Esophagus squamous epithelium (tissue), 5 donors: ENCODE measurements around the gene DUSP18. TPM values are rescaled to one million over a fixed set of nuclear protein-coding genes. Genes with fewer than 3 reads are reported as not detected.

ENCODE experiments used
- DNase-seq: peaks from one replicate; lab custom pipeline; 2025; lab: John Stamatoyannopoulos, UW
- H3K27ac ChIP-seq, 4 donors: fragments of 200-600 bp; sonication (generic); one replicate each; pipeline ENCODE4 v1.5.1; 2016 to 2019; ENCODE audit warnings: mild to moderate bottlenecking in 1 of 4
- H3K27me3 ChIP-seq, 4 donors: fragments of 200-600 bp; sonication (generic); 1 replicate in 3 of 4; 2 replicates in 1 of 4; pipeline versions ENCODE4 v1.5.1 to v1.6.0; 2017 to 2021; ENCODE audit warnings: antibody characterized with exemption in 1 of 4
- H3K36me3 ChIP-seq, 3 donors: fragments of 200-600 bp; sonication (generic); one replicate each; pipeline ENCODE4 v1.5.1; 2016 to 2019
- H3K4me1 ChIP-seq, 3 donors: fragments of 200-600 bp; sonication (generic); one replicate each; pipeline ENCODE4 v1.5.1; 2017 to 2019
- H3K4me3 ChIP-seq, 4 donors: fragments of 200-600 bp; sonication (generic); 1 replicate in 3 of 4; 2 replicates in 1 of 4; pipeline ENCODE4 v1.5.1; 2016 to 2019; ENCODE audit warnings: mild to moderate bottlenecking in 2 of 4, moderate library complexity in 1 of 4
- H3K9me3 ChIP-seq, 3 donors: fragments of 200-600 bp; sonication (generic); one replicate each; pipeline ENCODE4 v1.5.1; 2016 to 2019
- CTCF ChIP-seq, 6 experiments: fragments of 450-650 bp in 4 of 6; fragments of 200-600 bp in 2 of 6; sonication (generic) in 2 of 6; IDR thresholded peaks; one replicate each; pipeline ENCODE4 v1.5.1; 2016 to 2019; ENCODE audit warnings: antibody characterized with exemption in 6 of 6, mild to moderate bottlenecking in 4 of 6, moderate library complexity in 4 of 6
- POLR2A ChIP-seq, 4 donors: fragments of 450-650 bp; IDR thresholded peaks; one replicate each; pipeline ENCODE4 v1.6.1; 2017; ENCODE audit warnings: antibody characterized with exemption in 4 of 4, mild to moderate bottlenecking in 4 of 4, moderate library complexity in 3 of 4
- WGBS, 2 donors: methylation state at CpG; one replicate each; pipeline ENCODE4 v1.1.5; 2018; 5-methylcytosine and 5-hydroxymethylcytosine counted together
- intact Hi-C: fragments of 100-400 bp; cut with DNase I; formaldehyde crosslinking; loops from one replicate; pipeline ENCODE4 v1.15.0; 2022
- total RNA-seq, 4 donors: library from RNA; depleted of rRNA; stranded (reverse); fragments of >200 nt; gene quantifications; one replicate each; pipeline ENCODE4 v1.1.0, GENCODE V29; 2016
- donor health status: DM: yes; HTN: yes; CAD: no.

Gene DUSP18
- total RNA-seq, 4 donors from 2014 or later = 6.1 to 13.0 (median 8.6) TPM

GRCh38 chr22:30704978-30705377 is 37.3 kb upstream of the DUSP18 start:
- DNase-seq = no peak
- H3K27ac ChIP-seq = no peak overlapping the region
- 92 to 95% methylated on average over 4 to 5 of the region's 5 CpGs for WGBS, 2 donors

GRCh38 chr22:30702856-30703255 is 35.2 kb upstream of the DUSP18 start:
- intact Hi-C loops = no loop called here
- no peaks in the 10 kb centered on the region for H3K27me3 ChIP-seq
- no peak for DNase-seq
- no peak for TF ChIP-seq POLR2A (IDR thresholded peaks at IDR 0.05)
- TF ChIP-seq CTCF (IDR thresholded peaks at IDR 0.05) = no peak
- H3K4me3 ChIP-seq = no peak overlapping the region
- no peaks in the 10 kb centered on the region for H3K9me3 ChIP-seq
- H3K4me1 ChIP-seq = peaks cover 0 to 7% (median 0%) of the 10 kb centered on the region in 3 donors
- no peaks in the 10 kb centered on the region for H3K36me3 ChIP-seq
- WGBS, 2 donors = 90 to 100% methylated on average over 1 of the region's 1 CpG
- no peak overlapping the region for H3K27ac ChIP-seq

More at GRCh38 chr22:30704978-30705377, 37.3 kb upstream of the DUSP18 start:
- peaks cover 0 to 7% (median 0%) of the 10 kb centered on the region in 3 donors for H3K4me1 ChIP-seq
- no peak overlapping the region for H3K4me3 ChIP-seq
- H3K9me3 ChIP-seq = no peaks in the 10 kb centered on the region
- intact Hi-C loops = no loop called here
- TF ChIP-seq POLR2A (IDR thresholded peaks at IDR 0.05) (no peak), CTCF (IDR thresholded peaks at IDR 0.05) (no peak)
- no peaks in the 10 kb centered on the region for H3K27me3 ChIP-seq
- no peaks in the 10 kb centered on the region for H3K36me3 ChIP-seq

GRCh38 chr22:30701872-30702271 is 34.2 kb upstream of the DUSP18 start:
- Histone ChIP-seq H3K27me3 (no peaks in the 10 kb centered on the region), H3K4me1 (peaks cover 0 to 7% (median 0%) of the 10 kb centered on the region in 3 donors), H3K27ac (no peak overlapping the region), H3K36me3 (no peaks in the 10 kb centered on the region), H3K9me3 (no peaks in the 10 kb centered on the region), H3K4me3 (no peak overlapping the region)
- DNase-seq = no peak
- 75 to 86% methylated on average over 1 of the region's 1 CpG for WGBS, 2 donors
- intact Hi-C loops = no loop called here
- TF ChIP-seq POLR2A (IDR thresholded peaks at IDR 0.05) = no peak
- no peak for TF ChIP-seq CTCF (IDR thresholded peaks at IDR 0.05)

- DNase-seq = no peak
- Histone ChIP-seq H3K4me3 (no peak overlapping the region), H3K36me3 (no peaks in the 10 kb centered on the region), H3K27ac (no peak overlapping the region), H3K9me3 (no peaks in the 10 kb centered on the region), H3K27me3 (peaks cover 0 to 15% (median 0%) of the 10 kb centered on the region in 4 donors), H3K4me1 (peaks cover 0 to 24% (median 4%) of the 10 kb centered on the region in 3 donors)
- TF ChIP-seq POLR2A (IDR thresholded peaks at IDR 0.05) (no peak), CTCF (IDR thresholded peaks at IDR 0.05) (no peak)
- intact Hi-C loops = no loop called here
- WGBS, 2 donors = 95% methylated on average over 7 of the region's 7 CpGs
Measured at GRCh38 chr22:30697975-30698374, 30.3 kb upstream of the DUSP18 start.

GRCh38 chr22:30695871-30696655 is 28.4 kb upstream of the DUSP18 start:
- H3K27me3 ChIP-seq = peaks cover 0 to 15% (median 0%) of the 10 kb centered on the region in 4 donors
- TF ChIP-seq POLR2A (IDR thresholded peaks at IDR 0.05) = no peak
- TF ChIP-seq CTCF (IDR thresholded peaks at IDR 0.05) = no peak
- no peak for DNase-seq
- intact Hi-C loops = no loop called here
- H3K9me3 ChIP-seq = no peaks in the 10 kb centered on the region
- peaks cover 0 to 17% (median 4%) of the 10 kb centered on the region in 3 donors for H3K4me1 ChIP-seq
- 80 to 89% methylated on average over 1 to 4 of the region's 7 CpGs for WGBS, 2 donors
- H3K4me3 ChIP-seq = no peak overlapping the region
- H3K36me3 ChIP-seq = no peaks in the 10 kb centered on the region
- no peak overlapping the region for H3K27ac ChIP-seq
